Psoas muscle (tissue), 8 donors: ENCODE measurements around the gene SPAG9. TPM values are rescaled to one million over a fixed set of nuclear protein-coding genes. Genes with fewer than 3 reads are reported as not detected.

Experiments
- ATAC-seq, 4 donors: fragments of 200-7000 bp; cut with Tn5 transposase; one replicate each; pipeline ENCODE4 v1.9.1; 2020; ENCODE audit warnings: moderate library complexity in 3 of 4, mild to moderate bottlenecking in 2 of 4
- DNase-seq, 2 donors: peaks; one replicate each; pipeline ENCODE4 v3.0.0-alpha.2; 2020
- H3K27ac ChIP-seq: fragments of 200-600 bp; one replicate; pipeline ENCODE4 v1.8.0; 2022
- H3K27me3 ChIP-seq, 3 donors: fragments of 200-600 bp in 1 of 3; one replicate each; pipeline versions ENCODE4 v1.6.1 to v1.8.0; 2013 to 2022; ENCODE audit warnings: low read length in 2 of 3, mild to moderate bottlenecking in 2 of 3, moderate library complexity in 1 of 3; ENCODE audit not compliant: insufficient read depth in 3 of 3
- H3K36me3 ChIP-seq, 2 donors: fragments of 200-600 bp in 1 of 2; one replicate each; pipeline versions ENCODE4 v1.6.1 to v1.8.0; 2013 to 2022; ENCODE audit warnings: low read depth in 1 of 2, mild to moderate bottlenecking in 1 of 2, moderate library complexity in 1 of 2; ENCODE audit not compliant: insufficient read depth in 1 of 2
- H3K4me1 ChIP-seq: fragments of 200-600 bp; one replicate; pipeline ENCODE4 v1.8.0; 2022
- H3K4me3 ChIP-seq: fragments of 200-600 bp; one replicate; pipeline ENCODE4 v1.8.0; 2022; ENCODE audit warnings: mild to moderate bottlenecking
- H3K9me3 ChIP-seq: fragments of 200-600 bp; one replicate; pipeline ENCODE4 v1.8.0; 2022
- WGBS, 3 donors: extraction: QIAGEN DNeasy Blood & Tissue Kit; methylation state at CpG; one replicate each; pipeline versions ENCODE4 v1.1.6 to v1.1.7; 2013; 5-methylcytosine and 5-hydroxymethylcytosine counted together
- intact Hi-C, 2 donors: fragments of 100-400 bp; cut with DNase I; formaldehyde crosslinking; loops; one replicate each; pipeline versions ENCODE4 v1.11.0 to v1.14.2; 2022
- polyA plus RNA-seq, 3 donors: library from polyadenylated mRNA; stranded (reverse); fragments of 200-250 nt; gene quantifications; one replicate each; pipeline ENCODE4 v1.2.3, GENCODE V29; 2013
- total RNA-seq, 4 donors: library from RNA; stranded (reverse); fragmentation: NEBNext Ultra II Directional in 2 of 4; extraction: Animal tissue kit (Norgen Biotek cat#: 25700) in 2 of 4; gene quantifications; one replicate each; pipeline versions ENCODE4 v1.2.1 to v1.2.4, GENCODE V29; 2021 to 2023
- TF ChIP-seq, protein P1 (sequence below): fragments of 200-600 bp; IDR thresholded peaks from one replicate; pipeline ENCODE4 v1.8.0; 2022; ENCODE audit warnings: antibody characterized with exemption
- donor health status: healthy with polysubstance abuse.
- donor health status: DM: no; HTN: no; CAD: no; lungs with moderate emphysema.
- donor health status: Bipolar disorder and iron deficiency.
- donor health status: healthy.
- donor health status: DM: yes; HTN: yes; CAD: no.
- donor health status: DM: no; HTN: no; CAD: no.
- donor health status: DM: no; HTN: no; CAD: no.
- donor health status: DM: yes; HTN: yes; CAD: no.

Gene SPAG9
- total and polyA plus RNA-seq, 7 donors: 34.8 to 133 (median 92.1) TPM

DNA sequence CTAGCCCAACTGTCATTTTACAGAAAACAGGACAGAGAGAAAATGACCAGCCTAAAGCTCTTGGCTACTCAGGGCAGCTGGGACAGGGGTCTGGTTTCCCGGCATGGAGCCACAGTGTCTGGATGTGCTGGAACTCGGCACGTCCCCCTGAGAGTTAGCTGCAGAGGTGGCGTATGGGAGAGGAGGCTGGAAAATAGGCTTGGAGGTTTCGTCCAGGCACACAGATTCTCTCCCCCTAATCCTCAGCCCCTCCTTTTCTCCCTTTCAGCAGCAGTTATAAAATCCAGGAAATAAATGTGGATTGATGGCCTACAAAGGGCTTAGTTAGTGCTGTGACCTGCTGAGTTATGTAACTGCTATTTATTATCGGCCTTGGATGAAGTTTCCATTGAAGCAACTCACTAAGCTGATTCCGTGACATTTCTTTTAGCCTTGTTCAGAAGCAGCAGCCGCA lies 165.0 kb downstream of the SPAG9 start:
- TF ChIP-seq, protein P1, sequence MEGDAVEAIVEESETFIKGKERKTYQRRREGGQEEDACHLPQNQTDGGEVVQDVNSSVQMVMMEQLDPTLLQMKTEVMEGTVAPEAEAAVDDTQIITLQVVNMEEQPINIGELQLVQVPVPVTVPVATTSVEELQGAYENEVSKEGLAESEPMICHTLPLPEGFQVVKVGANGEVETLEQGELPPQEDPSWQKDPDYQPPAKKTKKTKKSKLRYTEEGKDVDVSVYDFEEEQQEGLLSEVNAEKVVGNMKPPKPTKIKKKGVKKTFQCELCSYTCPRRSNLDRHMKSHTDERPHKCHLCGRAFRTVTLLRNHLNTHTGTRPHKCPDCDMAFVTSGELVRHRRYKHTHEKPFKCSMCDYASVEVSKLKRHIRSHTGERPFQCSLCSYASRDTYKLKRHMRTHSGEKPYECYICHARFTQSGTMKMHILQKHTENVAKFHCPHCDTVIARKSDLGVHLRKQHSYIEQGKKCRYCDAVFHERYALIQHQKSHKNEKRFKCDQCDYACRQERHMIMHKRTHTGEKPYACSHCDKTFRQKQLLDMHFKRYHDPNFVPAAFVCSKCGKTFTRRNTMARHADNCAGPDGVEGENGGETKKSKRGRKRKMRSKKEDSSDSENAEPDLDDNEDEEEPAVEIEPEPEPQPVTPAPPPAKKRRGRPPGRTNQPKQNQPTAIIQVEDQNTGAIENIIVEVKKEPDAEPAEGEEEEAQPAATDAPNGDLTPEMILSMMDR: no peak
- no peaks in the 10 kb centered on the region for H3K9me3 ChIP-seq
- 28 to 60% (median 29%) methylated on average over 8 of the region's 8 CpGs for WGBS, 3 donors
- ATAC-seq (no peak), DNase-seq (no peak)
- intact Hi-C loops: loop anchor here (1.0 to 5.0 kb wide), 3 partner anchors 104 to 173 kb away; no protein-coding TSS in a partner anchor
- no peak overlapping the region for H3K4me3 ChIP-seq
- peak overlapping the region; percentile 98 for H3K27ac ChIP-seq
- H3K36me3 ChIP-seq: peaks cover 0 to 11% of the 10 kb centered on the region in 2 donors
- H3K4me1 ChIP-seq: peaks cover 57% of the 10 kb centered on the region
- no peaks in the 10 kb centered on the region for H3K27me3 ChIP-seq

DNA sequence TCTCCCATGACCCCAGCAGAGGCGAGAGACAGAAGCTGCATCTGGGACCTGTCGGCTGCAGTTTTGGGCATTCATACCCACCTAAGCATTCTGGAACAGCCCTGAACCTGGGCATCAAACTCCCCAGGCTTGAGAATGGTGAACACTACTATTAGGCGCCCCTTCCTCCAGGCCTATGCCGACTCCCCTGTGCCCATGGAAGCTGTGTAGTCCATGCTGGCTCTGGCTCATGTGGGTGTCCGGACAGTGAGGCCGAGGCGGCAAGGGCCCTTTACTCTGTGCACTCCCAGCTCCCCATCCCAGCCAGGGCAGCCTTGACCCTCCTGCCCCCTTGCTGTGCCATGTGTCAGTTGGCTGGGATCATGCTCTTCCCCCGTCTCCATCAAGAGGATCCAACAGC lies 165.5 kb downstream of the SPAG9 start:
- WGBS, 3 donors: 83 to 96% (median 87%) methylated on average over 8 of the region's 8 CpGs
- no peak overlapping the region for H3K4me3 ChIP-seq
- no peaks in the 10 kb centered on the region for H3K27me3 ChIP-seq
- peaks cover 62% of the 10 kb centered on the region for H3K4me1 ChIP-seq
- DNase-seq (no peak), ATAC-seq (no peak)
- no peaks in the 10 kb centered on the region for H3K9me3 ChIP-seq
- H3K36me3 ChIP-seq: peaks cover 0 to 9% of the 10 kb centered on the region in 2 donors
- TF ChIP-seq, protein P1: no peak
- H3K27ac ChIP-seq: peak overlapping the region; percentile 98
- intact Hi-C loops: loop anchor here (1.0 to 5.0 kb wide), 2 partner anchors 104 to 173 kb away; no protein-coding TSS in a partner anchor

DNA sequence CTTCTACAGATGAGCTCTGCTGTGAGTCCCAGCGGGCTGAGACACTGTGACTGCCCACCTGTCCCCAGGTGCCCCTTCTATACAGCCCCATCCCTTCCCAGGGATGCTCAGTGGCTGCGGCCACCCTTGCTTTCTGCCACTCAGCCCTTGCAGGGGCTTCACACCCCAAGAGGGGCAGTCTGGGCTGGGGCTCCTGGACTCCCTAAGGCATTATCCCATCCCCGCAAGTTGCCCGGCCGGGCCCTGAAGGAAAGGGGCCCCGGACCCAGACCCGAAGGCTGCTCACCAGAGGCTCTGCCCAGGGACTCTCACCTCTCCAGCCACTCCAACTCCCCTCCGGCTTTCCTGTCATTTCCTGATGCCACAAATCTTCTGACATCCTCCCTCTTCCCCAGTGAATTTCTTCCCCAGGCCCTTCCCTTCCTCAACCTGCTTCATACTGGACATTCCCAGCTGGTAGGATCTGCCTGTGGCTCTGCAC lies 166.0 kb downstream of the SPAG9 start:
- intact Hi-C loops: loop anchor here (1.0 to 5.0 kb wide), 2 partner anchors 103 to 172 kb away; no protein-coding TSS in a partner anchor
- Histone ChIP-seq H3K27ac (peak overlapping the region; percentile 98), H3K4me1 (peaks cover 66% of the 10 kb centered on the region), H3K36me3 (peaks cover 0 to 6% of the 10 kb centered on the region in 2 donors), H3K27me3 (no peaks in the 10 kb centered on the region), H3K4me3 (peak overlapping the region; percentile 48), H3K9me3 (no peaks in the 10 kb centered on the region)
- 49 to 65% (median 54%) methylated on average over 8 of the region's 8 CpGs for WGBS, 3 donors
- ATAC-seq (no peak), DNase-seq (no peak)
- TF ChIP-seq, protein P1: no peak

DNA sequence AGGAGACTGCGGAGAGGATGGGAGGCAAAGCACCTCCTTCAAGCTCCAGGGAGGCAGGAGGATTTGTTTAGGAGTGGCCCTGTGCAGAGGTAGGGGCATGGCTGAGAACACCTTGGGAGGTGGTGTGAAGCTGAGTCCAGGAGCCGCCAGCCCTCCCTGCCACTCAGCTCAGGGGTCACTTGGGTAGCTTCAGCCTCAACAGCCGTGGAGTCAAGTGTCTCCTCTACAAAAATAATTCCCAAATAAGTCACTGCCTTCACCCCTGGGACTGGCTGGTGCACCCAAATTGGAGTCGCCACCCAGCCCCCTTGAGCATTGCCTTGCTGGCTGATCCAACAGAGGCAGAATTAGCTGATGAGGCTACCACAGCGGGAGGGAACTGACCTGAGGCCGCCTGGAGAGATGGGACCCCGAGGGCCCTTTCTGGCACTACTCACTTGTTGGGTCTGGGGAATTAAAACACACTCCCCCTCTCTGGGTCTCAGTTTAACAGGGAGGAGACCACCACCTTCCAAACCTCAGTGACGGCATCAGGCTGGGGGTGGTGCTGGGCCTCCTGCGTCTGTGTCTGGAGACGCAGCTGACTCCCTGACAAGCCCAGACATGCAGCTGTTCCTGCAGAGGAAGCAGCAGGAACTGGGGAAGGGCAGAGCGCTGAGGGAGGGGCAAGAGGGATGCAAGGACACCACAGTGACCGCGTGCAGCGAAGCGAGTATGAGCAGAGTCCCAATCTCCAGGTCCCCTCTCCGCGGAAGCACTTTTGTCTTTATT lies 166.7 kb downstream of the SPAG9 start:
- no peaks in the 10 kb centered on the region for H3K36me3 ChIP-seq
- peaks cover 73% of the 10 kb centered on the region for H3K4me1 ChIP-seq
- peak overlapping the region; percentile 98 for H3K27ac ChIP-seq
- 14 to 20% (median 17%) methylated on average over 17 of the region's 17 CpGs for WGBS, 3 donors
- no peaks in the 10 kb centered on the region for H3K27me3 ChIP-seq
- TF ChIP-seq, protein P1: no peak
- no peaks in the 10 kb centered on the region for H3K9me3 ChIP-seq
- intact Hi-C loops: no loop called here
- peak; percentile 70 to 84 for DNase-seq
- H3K4me3 ChIP-seq: peak overlapping the region; percentile 48
- peak; percentile 26 to 65 (median 37) for ATAC-seq
